Lower lobe of right lung (tissue), 2 donors: Measurements from ENCODE around the gene TSPAN17. TPM values are rescaled to one million over a fixed set of nuclear protein-coding genes. Genes with fewer than 3 reads are reported as not detected.

Source experiments
- ATAC-seq, 2 donors: fragments of 200-7000 bp; cut with Tn5 transposase; one replicate each; pipeline ENCODE4 v1.9.1; 2020 to 2022; ENCODE audit warnings: mild to moderate bottlenecking in 2 of 2, moderate library complexity in 2 of 2
- DNase-seq: peaks from one replicate; pipeline ENCODE4 v3.0.0-alpha.2; 2020
- H3K27ac ChIP-seq: fragments of 200-600 bp; one replicate; pipeline ENCODE4 v1.8.0; 2022
- H3K27me3 ChIP-seq: fragments of 200-600 bp; one replicate; pipeline ENCODE4 v1.8.0; 2022; ENCODE audit warnings: low read depth
- H3K36me3 ChIP-seq: fragments of 200-600 bp; one replicate; pipeline ENCODE4 v1.8.0; 2022; ENCODE audit warnings: mild to moderate bottlenecking
- H3K4me1 ChIP-seq: fragments of 200-600 bp; one replicate; pipeline ENCODE4 v1.8.0; 2022
- H3K4me3 ChIP-seq: fragments of 200-600 bp; one replicate; pipeline ENCODE4 v1.8.0; 2022; ENCODE audit warnings: mild to moderate bottlenecking
- H3K9me3 ChIP-seq: fragments of 200-600 bp; one replicate; pipeline ENCODE4 v1.8.0; 2022
- intact Hi-C: fragments of 100-400 bp; cut with DNase I; formaldehyde crosslinking; loops from one replicate; pipeline ENCODE4 v1.11.0; 2022
- total RNA-seq: library from RNA; stranded (reverse); fragmentation: NEBNext Ultra II Directional; extraction: Animal tissue kit (Norgen Biotek cat#: 25700); gene quantifications from one replicate; pipeline ENCODE4 v1.2.1, GENCODE V29; 2021
- TF ChIP-seq, protein P1 (sequence below): fragments of 200-600 bp; IDR thresholded peaks from one replicate; pipeline ENCODE4 v1.8.0; 2022; ENCODE audit warnings: antibody characterized with exemption, mild to moderate bottlenecking
- donor health status: DM: no; HTN: yes; CAD: no; lungs with severe emphysema.

Gene TSPAN17
- total RNA-seq, 1 donor from 2014 or later = 32.3 TPM

DNA sequence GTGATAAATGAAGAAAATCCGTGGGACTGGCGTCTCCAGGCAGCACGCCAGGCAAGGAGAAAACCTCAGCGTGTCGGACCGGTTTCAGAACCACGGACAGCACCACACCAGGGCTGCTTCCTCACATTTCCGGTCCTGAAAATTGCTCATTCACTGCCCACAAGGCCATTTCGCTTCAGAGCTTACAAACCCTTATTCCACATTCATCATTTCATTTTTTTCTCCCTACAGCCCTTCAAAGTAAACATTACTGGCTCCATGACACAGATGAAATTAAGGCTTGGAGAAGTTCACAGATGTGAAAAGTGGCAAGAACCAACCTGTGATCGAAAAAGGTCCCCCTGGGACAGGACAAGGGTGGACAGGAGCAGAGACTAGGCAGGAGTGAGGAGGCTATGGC lies 35.8 kb upstream of the TSPAN17 start:
- no peak overlapping the region for H3K27ac ChIP-seq
- DNase-seq (peak; percentile 70), ATAC-seq (no peak)
- H3K4me1 ChIP-seq = peaks cover 12% of the 10 kb centered on the region
- TF ChIP-seq, protein P1, sequence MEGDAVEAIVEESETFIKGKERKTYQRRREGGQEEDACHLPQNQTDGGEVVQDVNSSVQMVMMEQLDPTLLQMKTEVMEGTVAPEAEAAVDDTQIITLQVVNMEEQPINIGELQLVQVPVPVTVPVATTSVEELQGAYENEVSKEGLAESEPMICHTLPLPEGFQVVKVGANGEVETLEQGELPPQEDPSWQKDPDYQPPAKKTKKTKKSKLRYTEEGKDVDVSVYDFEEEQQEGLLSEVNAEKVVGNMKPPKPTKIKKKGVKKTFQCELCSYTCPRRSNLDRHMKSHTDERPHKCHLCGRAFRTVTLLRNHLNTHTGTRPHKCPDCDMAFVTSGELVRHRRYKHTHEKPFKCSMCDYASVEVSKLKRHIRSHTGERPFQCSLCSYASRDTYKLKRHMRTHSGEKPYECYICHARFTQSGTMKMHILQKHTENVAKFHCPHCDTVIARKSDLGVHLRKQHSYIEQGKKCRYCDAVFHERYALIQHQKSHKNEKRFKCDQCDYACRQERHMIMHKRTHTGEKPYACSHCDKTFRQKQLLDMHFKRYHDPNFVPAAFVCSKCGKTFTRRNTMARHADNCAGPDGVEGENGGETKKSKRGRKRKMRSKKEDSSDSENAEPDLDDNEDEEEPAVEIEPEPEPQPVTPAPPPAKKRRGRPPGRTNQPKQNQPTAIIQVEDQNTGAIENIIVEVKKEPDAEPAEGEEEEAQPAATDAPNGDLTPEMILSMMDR = no peak
- H3K4me3 ChIP-seq = no peak overlapping the region
- H3K9me3 ChIP-seq = no peaks in the 10 kb centered on the region
- peaks cover 17% of the 10 kb centered on the region for H3K27me3 ChIP-seq
- intact Hi-C loops = no loop called here
- no peaks in the 10 kb centered on the region for H3K36me3 ChIP-seq

DNA sequence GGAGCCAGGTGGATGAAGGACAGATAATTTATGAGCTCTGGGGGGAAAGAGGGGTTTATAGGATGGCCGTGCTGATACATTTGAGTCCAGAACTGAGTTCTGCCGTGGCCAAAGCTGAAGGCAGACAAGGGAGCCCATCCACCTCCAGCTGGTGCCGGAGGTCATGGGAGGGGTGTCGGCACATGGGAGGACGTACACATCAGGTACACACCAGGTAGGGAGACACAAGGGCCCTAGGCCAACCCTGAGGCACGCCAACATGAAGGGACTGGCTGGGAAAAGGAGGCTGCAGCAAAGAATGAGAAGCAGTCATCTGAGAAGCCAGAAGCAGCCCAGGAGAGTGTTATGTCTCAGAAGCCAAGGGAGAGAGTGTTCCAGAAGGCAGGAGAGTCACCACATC lies 35.3 kb upstream of the TSPAN17 start:
- ATAC-seq (no peak), DNase-seq (no peak)
- Histone ChIP-seq H3K27me3 (peaks cover 17% of the 10 kb centered on the region), H3K4me1 (peaks cover 12% of the 10 kb centered on the region), H3K9me3 (no peaks in the 10 kb centered on the region), H3K27ac (no peak overlapping the region), H3K36me3 (no peaks in the 10 kb centered on the region), H3K4me3 (no peak overlapping the region)
- TF ChIP-seq, protein P1 = no peak
- intact Hi-C loops = no loop called here

DNA sequence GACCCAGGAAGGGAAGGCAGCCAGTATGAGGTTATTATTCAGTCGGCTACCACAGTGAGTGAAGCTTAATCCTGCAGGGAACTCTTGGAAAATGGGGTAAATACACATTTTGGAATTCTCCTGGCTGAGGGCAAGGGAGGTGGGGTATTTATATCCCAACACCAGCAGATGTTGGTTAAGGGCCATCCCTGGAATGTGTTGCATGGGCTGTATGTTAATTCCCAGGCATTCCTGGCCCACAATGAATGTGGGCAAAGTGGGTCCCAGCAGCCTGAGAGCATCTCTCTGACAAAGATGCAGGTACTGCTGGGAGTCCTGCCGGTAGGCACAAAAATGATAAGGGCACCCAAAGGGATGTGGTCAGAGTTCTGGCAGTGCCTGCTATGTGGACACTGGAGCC lies 34.4 kb upstream of the TSPAN17 start:
- TF ChIP-seq, protein P1 = no peak
- H3K36me3 ChIP-seq = no peaks in the 10 kb centered on the region
- peaks cover 12% of the 10 kb centered on the region for H3K4me1 ChIP-seq
- no peak overlapping the region for H3K4me3 ChIP-seq
- no peaks in the 10 kb centered on the region for H3K9me3 ChIP-seq
- intact Hi-C loops = no loop called here
- no peak for DNase-seq
- ATAC-seq = no peak
- H3K27ac ChIP-seq = no peak overlapping the region
- peaks cover 24% of the 10 kb centered on the region for H3K27me3 ChIP-seq

DNA sequence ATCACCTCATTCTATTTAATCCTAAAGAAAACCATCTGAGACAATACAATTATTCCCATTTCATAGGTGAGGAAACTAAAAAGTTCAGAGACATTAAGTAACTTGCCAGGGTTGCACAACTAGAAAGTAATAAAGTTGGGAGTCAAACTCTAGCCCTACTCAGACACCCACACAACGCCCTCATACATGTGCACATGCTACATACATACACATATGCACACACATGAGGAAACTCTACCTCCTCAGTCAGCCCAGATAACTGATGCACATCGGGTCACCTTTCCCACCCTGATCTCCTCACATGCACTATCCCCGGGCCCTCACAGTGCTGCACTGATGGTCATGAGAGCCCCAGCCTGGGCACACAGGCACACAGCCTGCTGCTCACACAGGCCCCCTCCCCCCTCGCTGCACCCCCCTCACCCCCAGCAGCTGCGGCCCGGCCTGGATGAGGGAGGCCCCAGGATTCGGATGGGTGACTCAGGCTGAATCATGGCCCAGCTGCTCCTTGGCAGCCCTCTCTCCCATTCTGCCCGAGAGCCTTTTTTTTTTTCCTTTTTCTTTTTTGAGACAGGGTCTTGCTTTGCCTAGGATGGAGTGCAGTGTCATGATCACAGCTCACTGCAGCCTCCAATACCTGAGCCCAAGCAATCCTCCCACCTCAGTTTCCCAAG lies 32.3 kb upstream of the TSPAN17 start:
- Histone ChIP-seq H3K4me1 (peaks cover 19% of the 10 kb centered on the region), H3K4me3 (no peak overlapping the region), H3K36me3 (no peaks in the 10 kb centered on the region), H3K27me3 (peaks cover 39% of the 10 kb centered on the region), H3K9me3 (no peaks in the 10 kb centered on the region), H3K27ac (no peak overlapping the region)
- intact Hi-C loops = no loop called here
- TF ChIP-seq, protein P1 = no peak
- ATAC-seq = no peak
- DNase-seq = no peak

GRCh38 chr5:176616511-176616910 lies 30.8 kb upstream of the TSPAN17 start:
- Histone ChIP-seq H3K27ac (no peak overlapping the region), H3K4me1 (peaks cover 18% of the 10 kb centered on the region), H3K4me3 (no peak overlapping the region), H3K27me3 (peaks cover 54% of the 10 kb centered on the region), H3K36me3 (no peaks in the 10 kb centered on the region), H3K9me3 (no peaks in the 10 kb centered on the region)
- ATAC-seq = no peak
- no peak for DNase-seq
- intact Hi-C loops = no loop called here
- TF ChIP-seq, protein P1 = no peak
